ENCODE data around the gene HS6ST2. TPM values are rescaled to one million over a fixed set of nuclear protein-coding genes. Genes with fewer than 3 reads are reported as not detected.

HS6ST2 gene
- total and polyA plus RNA-seq, 10 of the 15 experiments (the other 5 are each of a cell fraction or from before 2014, with no cell fraction given): not detected

DNA sequence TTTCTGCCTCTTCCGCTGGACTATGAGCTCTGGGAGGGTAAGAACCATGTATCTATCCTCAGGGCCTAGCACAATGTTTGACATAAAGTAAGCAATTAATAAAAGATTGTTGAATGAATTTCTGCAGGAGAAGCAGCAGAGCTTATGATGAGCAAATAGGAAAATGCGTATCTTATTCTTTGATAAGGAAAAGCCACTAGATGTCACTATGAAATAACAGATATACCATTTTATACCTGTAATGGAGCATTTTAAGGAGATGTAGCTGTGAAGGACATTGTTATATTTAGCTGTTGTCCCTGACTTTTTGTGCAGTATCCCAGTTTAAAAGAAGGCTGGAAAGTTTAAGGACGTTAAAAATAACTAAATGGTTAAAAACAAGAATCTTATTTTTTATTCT lies 322.3 kb downstream of the HS6ST2 start:
- DNase-seq (ENCODE audit: low read depth, low spot score) (no peak), FAIRE-seq (no peak), ATAC-seq (no peak)
- no peak overlapping the region for H3K4me3 ChIP-seq
- no peak for TF ChIP-seq ZNF622 (IDR thresholded peaks at IDR 0.05)
- TF ChIP-seq, protein P1, sequence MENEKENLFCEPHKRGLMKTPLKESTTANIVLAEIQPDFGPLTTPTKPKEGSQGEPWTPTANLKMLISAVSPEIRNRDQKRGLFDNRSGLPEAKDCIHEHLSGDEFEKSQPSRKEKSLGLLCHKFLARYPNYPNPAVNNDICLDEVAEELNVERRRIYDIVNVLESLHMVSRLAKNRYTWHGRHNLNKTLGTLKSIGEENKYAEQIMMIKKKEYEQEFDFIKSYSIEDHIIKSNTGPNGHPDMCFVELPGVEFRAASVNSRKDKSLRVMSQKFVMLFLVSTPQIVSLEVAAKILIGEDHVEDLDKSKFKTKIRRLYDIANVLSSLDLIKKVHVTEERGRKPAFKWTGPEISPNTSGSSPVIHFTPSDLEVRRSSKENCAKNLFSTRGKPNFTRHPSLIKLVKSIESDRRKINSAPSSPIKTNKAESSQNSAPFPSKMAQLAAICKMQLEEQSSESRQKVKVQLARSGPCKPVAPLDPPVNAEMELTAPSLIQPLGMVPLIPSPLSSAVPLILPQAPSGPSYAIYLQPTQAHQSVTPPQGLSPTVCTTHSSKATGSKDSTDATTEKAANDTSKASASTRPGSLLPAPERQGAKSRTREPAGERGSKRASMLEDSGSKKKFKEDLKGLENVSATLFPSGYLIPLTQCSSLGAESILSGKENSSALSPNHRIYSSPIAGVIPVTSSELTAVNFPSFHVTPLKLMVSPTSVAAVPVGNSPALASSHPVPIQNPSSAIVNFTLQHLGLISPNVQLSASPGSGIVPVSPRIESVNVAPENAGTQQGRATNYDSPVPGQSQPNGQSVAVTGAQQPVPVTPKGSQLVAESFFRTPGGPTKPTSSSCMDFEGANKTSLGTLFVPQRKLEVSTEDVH (IDR thresholded peaks at IDR 0.05; ENCODE audit: low read depth, partially characterized antibody): no peak
- TF ChIP-seq TCF3 (IDR thresholded peaks at IDR 0.05; ENCODE audit: borderline replicate concordance, insufficient read depth, low read depth, low read length): no peak
- peak in 1 of 3 experiments; percentile 34; a peak in 2 of 6 replicates for TF ChIP-seq CTCF (IDR thresholded peaks at IDR 0.05 in 2 of 3, conservative IDR thresholded peaks at IDR 0.05 in 1 of 3; ENCODE audit: control insufficient read depth in 2 of 3, extremely low read depth in 1 of 3, insufficient read depth in 1 of 3, low read depth in 3 of 3, low read length in 3 of 3)
- TF ChIP-seq RAD21 (IDR thresholded peaks at IDR 0.05; ENCODE audit: insufficient read depth, low read depth, low read length): 0 out of 2 replicates have a peak, but pooled peaks have one; percentile 25
- no peaks in the 10 kb centered on the region for H3K79me2 ChIP-seq (ENCODE audit: control insufficient read depth, insufficient read depth, low read length)
- H3K27ac ChIP-seq (ENCODE audit: control insufficient read depth, insufficient read depth): no peak overlapping the region
- ChIA-PET RAD21 (ENCODE audit: unreplicated experiment) (no interaction called here), SMC1A (ENCODE audit: uncharacterized antibody, unreplicated experiment) (interaction anchor here (0.6 to 1.0 kb wide), 3 partner anchors 63 to 781 kb away, joined by 3 read pairs; no protein-coding TSS in a partner anchor), POLR2A (no interaction called here), CTCF (interaction anchor here (0.9 to 1.1 kb wide), 2 partner anchors 14 to 1034 kb away, joined by 3 to 7 read pairs; no protein-coding TSS in a partner anchor)
- no peaks in the 10 kb centered on the region; a peak in 1 of 4 replicates for H3K27me3 ChIP-seq (replicated peaks in 1 of 2; ENCODE audit: control insufficient read depth in 2 of 2, insufficient read depth in 2 of 2, low read length in 1 of 2)
- H3K36me3 ChIP-seq (ENCODE audit: control insufficient read depth in 2 of 2, insufficient read depth in 2 of 2, low read length in 1 of 2): no peaks in the 10 kb centered on the region
- no peak overlapping the region for H3K4me2 ChIP-seq (ENCODE audit: control insufficient read depth, insufficient read depth)
- in situ Hi-C loops (cut with MboI): no loop called here
- no peak overlapping the region for H2AFZ ChIP-seq (ENCODE audit: control insufficient read depth, low read depth, low read length)
- no peak overlapping the region for H3K9ac ChIP-seq (ENCODE audit: control insufficient read depth, insufficient read depth, low read length)
- H4K20me1 ChIP-seq (ENCODE audit: control insufficient read depth, insufficient read depth): no peaks in the 10 kb centered on the region
- intact Hi-C loops (cut with micrococcal nuclease; ENCODE audit: unreplicated experiment): no loop called here
- no peaks in the 10 kb centered on the region for H3K9me3 ChIP-seq (replicated peaks; ENCODE audit: control insufficient read depth, insufficient read depth, low read length)
- no peaks in the 10 kb centered on the region for H3K4me1 ChIP-seq (ENCODE audit: control insufficient read depth, insufficient read depth, low read length)
- 23% methylated on average over 3 of the region's 3 CpGs for WGBS (ENCODE audit: insufficient coverage, insufficient replicate concordance, low lambda C conversion rate, missing lambda C conversion rate)
- no TSS peak for BruUV-seq (replicated peaks)

All from GM12878 (cell line).